Mesenchymal stem cell (in vitro differentiated cells and primary cell): ENCODE data around the gene DDX47.
"Not testable (repeated sequence)": the region's sequence is repeated elsewhere in the genome, so short reads cannot be mapped to it uniquely, and the experiment has no call there.

Source experiments
- DNase-seq: peaks from one replicate; pipeline ENCODE4 v3.0.0-alpha.2; 2013
- H2AFZ ChIP-seq: one replicate; pipeline ENCODE4 v1.6.1; 2013; ENCODE audit warnings: low read depth, mild to moderate bottlenecking, control low read depth, inconsistent platforms, low read length, moderate library complexity
- H2AK5ac ChIP-seq: 2 replicates; pipeline ENCODE4 v1.6.1; 2013; ENCODE audit warnings: low read length, moderate library complexity, mild to moderate bottlenecking, inconsistent platforms; ENCODE audit not compliant: severe bottlenecking
- H2BK120ac ChIP-seq: one replicate; pipeline ENCODE4 v1.6.1; 2013; ENCODE audit warnings: low read depth, mild to moderate bottlenecking, inconsistent platforms, low read length, moderate library complexity
- H2BK12ac ChIP-seq, 2 experiments: one replicate each; pipeline ENCODE4 v1.6.1; 2013; ENCODE audit warnings: inconsistent platforms in 2 of 2, low read length in 2 of 2, mild to moderate bottlenecking in 2 of 2, moderate library complexity in 2 of 2, control low read depth in 1 of 2
- H2BK15ac ChIP-seq: one replicate; pipeline ENCODE4 v1.6.1; 2013; ENCODE audit warnings: mild to moderate bottlenecking, low read depth, inconsistent platforms; ENCODE audit not compliant: poor library complexity, severe bottlenecking
- H2BK5ac ChIP-seq: 2 replicates; pipeline ENCODE4 v1.6.1; 2013; ENCODE audit warnings: low read depth, mild to moderate bottlenecking, low read length, control low read depth, inconsistent platforms; ENCODE audit not compliant: poor library complexity, severe bottlenecking
- H3K14ac ChIP-seq, 2 experiments: one replicate each; pipeline ENCODE4 v1.6.1; 2013; ENCODE audit warnings: inconsistent platforms in 2 of 2, low read length in 2 of 2, control low read depth in 1 of 2, mild to moderate bottlenecking in 1 of 2, moderate library complexity in 1 of 2
- H3K18ac ChIP-seq, 2 experiments: one replicate each; pipeline ENCODE4 v1.6.1; 2013; ENCODE audit warnings: inconsistent platforms in 2 of 2, low read length in 2 of 2, control low read depth in 1 of 2, low read depth in 1 of 2, mild to moderate bottlenecking in 1 of 2
- H3K23ac ChIP-seq, 2 experiments: one replicate each; pipeline ENCODE4 v1.6.1; 2013; ENCODE audit warnings: inconsistent platforms in 2 of 2, low read length in 2 of 2, mild to moderate bottlenecking in 2 of 2, moderate library complexity in 2 of 2, control low read depth in 1 of 2
- H3K27ac ChIP-seq: 2 replicates; pipeline ENCODE4 v1.5.1; 2013; ENCODE audit warnings: mild to moderate bottlenecking, moderate library complexity, low read length, control low read depth, inconsistent platforms; ENCODE audit not compliant: poor library complexity, severe bottlenecking
- H3K27me3 ChIP-seq, 2 experiments: 2 replicates each; pipeline versions ENCODE4 v1.6.1 to v1.7.0; 2013; ENCODE audit warnings: low read length in 2 of 2, mild to moderate bottlenecking in 2 of 2, moderate library complexity in 2 of 2, control low read depth in 1 of 2, inconsistent platforms in 1 of 2; ENCODE audit not compliant: control insufficient read depth in 1 of 2, insufficient read depth in 1 of 2
- H3K36me3 ChIP-seq, 2 experiments: 2 replicates each; pipeline versions ENCODE4 v1.6.1 to v1.7.0; 2013; ENCODE audit warnings: low read length in 2 of 2, control low read depth in 1 of 2, inconsistent platforms in 1 of 2, low read depth in 1 of 2, mild to moderate bottlenecking in 1 of 2; ENCODE audit not compliant: insufficient read depth in 2 of 2, control insufficient read depth in 1 of 2
- H3K4ac ChIP-seq, 2 experiments: one replicate each; pipeline ENCODE4 v1.6.1; 2013; ENCODE audit warnings: inconsistent platforms in 2 of 2, low read length in 2 of 2, mild to moderate bottlenecking in 2 of 2, moderate library complexity in 2 of 2, control low read depth in 1 of 2, low read depth in 1 of 2
- H3K4me1 ChIP-seq: 2 replicates; pipeline ENCODE4 v1.6.1; 2013; ENCODE audit warnings: low read depth, low read length, control low read depth; ENCODE audit not compliant: control insufficient read depth, insufficient read depth
- H3K4me2 ChIP-seq: 2 replicates; pipeline ENCODE4 v1.6.1; 2013; ENCODE audit warnings: low read length, mild to moderate bottlenecking, inconsistent platforms; ENCODE audit not compliant: poor library complexity, severe bottlenecking
- H3K4me3 ChIP-seq, 2 experiments: 2 replicates each; pipeline versions ENCODE4 v1.5.1 to v1.7.0; 2013; ENCODE audit warnings: low read length in 2 of 2, mild to moderate bottlenecking in 2 of 2, control low read depth in 1 of 2, low read depth in 1 of 2; ENCODE audit not compliant: insufficient read depth in 1 of 2
- H3K79me1 ChIP-seq: replicated peaks from 2 replicates; pipeline ENCODE4 v1.6.1; 2013; ENCODE audit warnings: mild to moderate bottlenecking, control low read depth, low read length, inconsistent platforms; ENCODE audit not compliant: poor library complexity, severe bottlenecking
- H3K9ac ChIP-seq: 2 replicates; pipeline ENCODE4 v1.7.0; 2013; ENCODE audit warnings: mild to moderate bottlenecking, low read length, moderate library complexity
- H3K9me3 ChIP-seq: 2 replicates; pipeline ENCODE4 v1.7.0; 2013; ENCODE audit warnings: mild to moderate bottlenecking, low read length; ENCODE audit not compliant: control insufficient read depth
- H4K8ac ChIP-seq: one replicate; pipeline ENCODE4 v1.6.1; 2013; ENCODE audit warnings: inconsistent platforms, mild to moderate bottlenecking, low read length, moderate library complexity
- H4K91ac ChIP-seq: one replicate; pipeline ENCODE4 v1.6.1; 2013; ENCODE audit warnings: mild to moderate bottlenecking, low read length, inconsistent platforms
- WGBS: methylation state at CpG from one replicate; pipeline ENCODE4 v1.1.7; 2013; ENCODE audit warnings: mixed read lengths; 5-methylcytosine and 5-hydroxymethylcytosine counted together

Gene DDX47

GRCh38 chr12:12800406-12801180 lies 12.6 kb upstream of the DDX47 start:
- Histone ChIP-seq H3K18ac (no peak overlapping the region), H2BK12ac (no peak overlapping the region), H2BK120ac (no peak overlapping the region), H2AK5ac (no peak overlapping the region), H3K36me3 (no peaks in the 10 kb centered on the region), H3K4me1 (peaks cover 6% of the 10 kb centered on the region), H3K9me3 (no peaks in the 10 kb centered on the region), H3K79me1 (no peaks in the 10 kb centered on the region), H3K27me3 (no peaks in the 10 kb centered on the region), H3K4ac (no peak overlapping the region), H3K4me2 (no peak overlapping the region), H3K14ac (no peak overlapping the region), H2BK15ac (no peak overlapping the region), H4K8ac (no peak overlapping the region), H3K4me3 (no peak overlapping the region), H2BK5ac (no peak overlapping the region), H3K23ac (no peak overlapping the region), H2AFZ (no peak overlapping the region), H3K27ac (no peak overlapping the region), H3K9ac (no peak overlapping the region), H4K91ac (no peak overlapping the region)
- no peak for DNase-seq
- 88% methylated on average over 8 of the region's 9 CpGs for WGBS

- not testable (repeated sequence) for H3K9ac ChIP-seq, H3K14ac ChIP-seq, DNase-seq, H3K9me3 ChIP-seq, H2AFZ ChIP-seq, H3K18ac ChIP-seq, H2BK15ac ChIP-seq, H3K4me3 ChIP-seq, H3K36me3 ChIP-seq, H3K4me1 ChIP-seq, H4K91ac ChIP-seq, H3K27ac ChIP-seq, H4K8ac ChIP-seq, H3K4me2 ChIP-seq, H3K27me3 ChIP-seq, H3K23ac ChIP-seq, H2AK5ac ChIP-seq, H3K4ac ChIP-seq, H2BK12ac ChIP-seq, H2BK5ac ChIP-seq, H3K79me1 ChIP-seq, H2BK120ac ChIP-seq
- WGBS, result 96% methylated on average over 4 of the region's 4 CpGs
Observed at GRCh38 chr12:12801656-12802055, 11.5 kb upstream of the DDX47 start.

- peak overlapping the region in 1 of 2 experiments; percentile 78 for H3K18ac ChIP-seq
- no peaks in the 10 kb centered on the region for H3K79me1 ChIP-seq
- H3K23ac ChIP-seq, result peak overlapping the region in 1 of 2 experiments; percentile 69
- H3K27ac ChIP-seq, result peak overlapping the region; percentile 53
- no peaks in the 10 kb centered on the region for H3K9me3 ChIP-seq
- peak overlapping the region in 1 of 2 experiments; percentile 81 for H3K14ac ChIP-seq
- no peak overlapping the region for H2BK120ac ChIP-seq
- H2BK5ac ChIP-seq, result no peak overlapping the region
- H4K8ac ChIP-seq, result peak overlapping the region; percentile 69
- no peaks in the 10 kb centered on the region for H3K27me3 ChIP-seq
- H2BK12ac ChIP-seq, result peak overlapping the region in 1 of 2 experiments; percentile 77
- 92% methylated on average over 2 of the region's 2 CpGs for WGBS
- no peak overlapping the region for H2BK15ac ChIP-seq
- H3K4ac ChIP-seq, result peak overlapping the region in 1 of 2 experiments; percentile 41
- no peak overlapping the region for H3K4me2 ChIP-seq
- H3K36me3 ChIP-seq, result no peaks in the 10 kb centered on the region
- peaks cover 7% of the 10 kb centered on the region for H3K4me1 ChIP-seq
- no peak overlapping the region for H3K4me3 ChIP-seq
- peak overlapping the region; percentile 50 for H4K91ac ChIP-seq
- peak overlapping the region; percentile 51 for H2AFZ ChIP-seq
- no peak overlapping the region for H3K9ac ChIP-seq
- peak; percentile 71 for DNase-seq
- H2AK5ac ChIP-seq, result peak overlapping the region; percentile 86
Observed at GRCh38 chr12:12803186-12803585, 10.0 kb upstream of the DDX47 start.

- Histone ChIP-seq H2AFZ (no peak overlapping the region), H3K36me3 (no peaks in the 10 kb centered on the region), H3K9me3 (no peaks in the 10 kb centered on the region), H3K79me1 (no peaks in the 10 kb centered on the region), H2BK120ac (no peak overlapping the region), H2AK5ac (no peak overlapping the region), H3K27me3 (no peaks in the 10 kb centered on the region), H3K14ac (no peak overlapping the region), H3K18ac (peak overlapping the region in 1 of 2 experiments; percentile 24), H3K27ac (peak overlapping the region; percentile 26), H3K9ac (peak overlapping the region; percentile 45), H4K8ac (no peak overlapping the region), H2BK5ac (no peak overlapping the region), H3K4me1 (peaks cover 8% of the 10 kb centered on the region), H3K4me3 (no peak overlapping the region), H4K91ac (no peak overlapping the region), H3K23ac (no peak overlapping the region), H2BK12ac (no peak overlapping the region), H3K4ac (no peak overlapping the region), H2BK15ac (no peak overlapping the region), H3K4me2 (no peak overlapping the region)
- DNase-seq, result peak; percentile 43
- 86% methylated on average over 2 of the region's 6 CpGs for WGBS
Observed at GRCh38 chr12:12804011-12804410, 9.1 kb upstream of the DDX47 start.
